H1 (cell line): ENCODE data around the gene PAFAH1B1. TPM values are rescaled to one million over a fixed set of nuclear protein-coding genes. Genes with fewer than 3 reads are reported as not detected.

Experiments
- BRCA1 ChIP-seq: IDR thresholded peaks from 2 replicates; pipeline ENCODE4 v1.6.1; 2012; ENCODE audit warnings: low read depth, low read length, improper control_type of control experiment
- E2F6 ChIP-seq: IDR thresholded peaks from 2 replicates; pipeline ENCODE4 v1.6.1; 2012; ENCODE audit warnings: inconsistent platforms
- POLR2A ChIP-seq, 2 experiments: IDR thresholded peaks; 1 replicate in 1 of 2; 2 replicates in 1 of 2; pipeline ENCODE4 v1.6.1; 2011; ENCODE audit warnings: low read depth in 2 of 2, low read length in 2 of 2, mild to moderate bottlenecking in 2 of 2; ENCODE audit errors: control extremely low read depth in 1 of 2
- RFX5 ChIP-seq: IDR thresholded peaks from 2 replicates; pipeline ENCODE4 v1.6.1; 2011; ENCODE audit warnings: low read depth, low read length, improper control_type of control experiment, borderline replicate concordance
- RNF2 ChIP-seq: fragments of 200-900, 300-1000 bp; sonication (generic); IDR thresholded peaks from 2 replicates; pipeline ENCODE4 v1.7.1; 2016; ENCODE audit warnings: borderline replicate concordance, low read depth, mild to moderate bottlenecking, antibody characterized with exemption, low read length; ENCODE audit not compliant: poor library complexity, severe bottlenecking; ENCODE audit errors: missing control alignments
- YY1 ChIP-seq: IDR thresholded peaks from 2 replicates; pipeline ENCODE4 v1.6.1; 2011; ENCODE audit warnings: low read depth, mild to moderate bottlenecking, low read length
- polyA plus RNA-seq, 7 experiments: library from polyadenylated mRNA; depleted of rRNA in 3 of 7; stranded (reverse) in 5 of 7; unstranded in 2 of 7; fragments of >200 nt in 5 of 7; fragments of 200-250 nt in 2 of 7; gene quantifications; 1 replicate in 5 of 7; 2 replicates in 1 of 7; 4 replicates in 1 of 7; pipeline versions ENCODE4 v1.2.1 to v1.2.3, GENCODE V29; 2011 to 2013; ENCODE audit warnings: missing spikeins in 2 of 7, mixed read lengths in 2 of 7
- total RNA-seq: library from RNA; stranded (reverse); fragmentation: NEBNext Ultra II Directional; extraction: Animal tissue kit (Norgen Biotek cat#: 25700); gene quantifications from 2 replicates; pipeline ENCODE4 v1.2.1, GENCODE V29; 2021

PAFAH1B1 gene
- total and polyA plus RNA-seq, 2 of the 8 experiments (the other 6 are each of a cell fraction or from before 2014, with no cell fraction given) = 42.0 to 152 TPM

DNA sequence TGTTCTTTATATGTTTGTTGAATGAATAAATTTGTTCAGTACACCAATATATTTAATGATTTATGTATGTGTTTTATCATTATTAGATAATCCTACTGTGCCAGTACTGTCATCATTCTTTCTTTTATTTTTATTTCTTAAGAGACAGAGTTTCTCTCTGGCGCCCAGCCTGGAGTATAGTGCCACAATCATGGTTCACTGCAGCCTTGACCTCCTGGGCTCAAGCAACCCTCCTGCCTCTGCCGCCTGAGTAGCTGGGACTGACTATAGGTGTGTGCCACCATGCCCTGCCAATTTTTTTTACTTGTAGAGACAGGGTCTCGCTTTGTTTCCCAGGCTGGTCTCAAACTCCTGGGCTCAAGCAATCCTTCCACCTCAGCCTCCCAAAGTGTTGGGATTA is 41.8 kb downstream of the PAFAH1B1 start (continued):
- TF ChIP-seq POLR2A (IDR thresholded peaks at IDR 0.05; ENCODE audit: control extremely low read depth in 1 of 2, low read depth in 2 of 2, low read length in 2 of 2) = no peak
- TF ChIP-seq RFX5 = no peak
- TF ChIP-seq RNF2 = no peak
- no peak for TF ChIP-seq YY1
- TF ChIP-seq BRCA1 = no peak
- no peak for TF ChIP-seq E2F6
